HEK293T (cell line): Measurements from ENCODE around the gene SRD5A1.

ENCODE experiments used
- CTCF ChIA-PET: fragments of 350-600 bp; formaldehyde crosslinking; extraction: SDS; loops from one replicate; lab custom pipeline; 2021; ENCODE audit warnings: antibody characterized with exemption, inconsistent platforms; lab: Yijun Ruan, JAX
- POLR2A ChIA-PET: fragments of 350-600 bp; formaldehyde crosslinking; extraction: SDS; loops from one replicate; lab custom pipeline; 2020; ENCODE audit warnings: antibody characterized with exemption, inconsistent platforms; lab: Yijun Ruan, JAX
- DNase-seq: peaks from one replicate; pipeline ENCODE4 v3.0.0; 2012; ENCODE audit warnings: mixed read lengths; ENCODE audit errors: extremely low spot score
- ARNT ChIP-seq: fragments of 450-650 bp; IDR thresholded peaks from 2 replicates; pipeline ENCODE4 v1.6.1; 2017; ENCODE audit warnings: mild to moderate bottlenecking
- BHLHE40 ChIP-seq: fragments of 450-650 bp; IDR thresholded peaks from 2 replicates; pipeline ENCODE4 v1.6.1; 2016; ENCODE audit warnings: mild to moderate bottlenecking, moderate library complexity, borderline replicate concordance
- CTBP1 ChIP-seq: fragments of 450-650 bp; IDR thresholded peaks from 2 replicates; pipeline ENCODE4 v1.6.1; 2016; ENCODE audit warnings: borderline replicate concordance
- ELF4 ChIP-seq: fragments of 450-650 bp; IDR thresholded peaks from 2 replicates; pipeline ENCODE4 v1.6.1; 2017; ENCODE audit warnings: antibody characterized with exemption
- FOXA1 ChIP-seq: fragments of 450-650 bp; IDR thresholded peaks from 2 replicates; pipeline ENCODE4 v1.6.1; 2016; ENCODE audit warnings: mild to moderate bottlenecking
- FOXK2 ChIP-seq: fragments of 450-650 bp; IDR thresholded peaks from 2 replicates; pipeline ENCODE4 v1.6.1; 2016; ENCODE audit warnings: mild to moderate bottlenecking
- FOXM1 ChIP-seq: fragments of 450-650 bp; IDR thresholded peaks from 2 replicates; pipeline ENCODE4 v1.6.1; 2017; ENCODE audit warnings: mild to moderate bottlenecking, borderline replicate concordance
- HDGF ChIP-seq: fragments of 450-650 bp; IDR thresholded peaks from 2 replicates; pipeline ENCODE4 v1.6.1; 2017; ENCODE audit warnings: antibody characterized with exemption, borderline replicate concordance
- L3MBTL2 ChIP-seq: fragments of 450-650 bp; conservative IDR thresholded peaks from 2 replicates; pipeline ENCODE4 v1.6.1; 2016; ENCODE audit warnings: mild to moderate bottlenecking
- LEF1 ChIP-seq: fragments of 450-650 bp; IDR thresholded peaks from 2 replicates; pipeline ENCODE4 v1.6.1; 2017; ENCODE audit warnings: mild to moderate bottlenecking, borderline replicate concordance
- NFRKB ChIP-seq: fragments of 450-650 bp; IDR thresholded peaks from 2 replicates; pipeline ENCODE4 v1.6.1; 2016; ENCODE audit warnings: mild to moderate bottlenecking, moderate library complexity
- PKNOX1 ChIP-seq: fragments of 450-650 bp; IDR thresholded peaks from 2 replicates; pipeline ENCODE4 v1.6.1; 2016
- SP1 ChIP-seq: fragments of 450-650 bp; IDR thresholded peaks from 2 replicates; pipeline ENCODE4 v1.6.1; 2017
- SUZ12 ChIP-seq: fragments of 450-650 bp; IDR thresholded peaks from 2 replicates; pipeline ENCODE4 v1.6.1; 2016; ENCODE audit warnings: mild to moderate bottlenecking
- TARDBP ChIP-seq: fragments of 450-650 bp; IDR thresholded peaks from 2 replicates; pipeline ENCODE4 v1.6.1; 2016
- ZNF384 ChIP-seq: fragments of 450-650 bp; IDR thresholded peaks from 2 replicates; pipeline ENCODE4 v1.6.1; 2016

Gene SRD5A1

GRCh38 chr5:6594066-6594465, 39.2 kb upstream of the SRD5A1 start:
- TF ChIP-seq L3MBTL2 (no peak), FOXK2 (no peak), SUZ12 (no peak), PKNOX1 (no peak), ELF4 (no peak), HDGF (no peak), SP1 (no peak), BHLHE40 (no peak), NFRKB (no peak), TARDBP (no peak), CTBP1 (no peak), ZNF384 (no peak), FOXA1 (no peak), FOXM1 (no peak), LEF1 (no peak), ARNT (no peak)
- POLR2A ChIA-PET, result no interaction called here
- DNase-seq, result no peak
- CTCF ChIA-PET, result no interaction called here

- CTCF ChIA-PET, result no interaction called here
- POLR2A ChIA-PET, result no interaction called here
- TF ChIP-seq FOXM1 (no peak), SP1 (no peak), FOXK2 (no peak), LEF1 (no peak), ELF4 (no peak), NFRKB (no peak), BHLHE40 (no peak), L3MBTL2 (no peak), CTBP1 (no peak), HDGF (no peak), ARNT (no peak), PKNOX1 (no peak), TARDBP (no peak), SUZ12 (no peak), ZNF384 (no peak), FOXA1 (no peak)
- DNase-seq, result no peak
Measured at GRCh38 chr5:6595405-6595804, 37.8 kb upstream of the SRD5A1 start.

GRCh38 chr5:6596388-6596787, 36.9 kb upstream of the SRD5A1 start:
- no peak for DNase-seq
- ChIA-PET POLR2A (no interaction called here), CTCF (no interaction called here)
- TF ChIP-seq L3MBTL2 (no peak), FOXA1 (no peak), ELF4 (no peak), CTBP1 (no peak), HDGF (no peak), TARDBP (no peak), FOXM1 (no peak), LEF1 (no peak), SUZ12 (no peak), ZNF384 (no peak), NFRKB (no peak), BHLHE40 (no peak), FOXK2 (no peak)

GRCh38 chr5:6597557-6597956, 35.7 kb upstream of the SRD5A1 start:
- ChIA-PET CTCF (no interaction called here), POLR2A (no interaction called here)
- TF ChIP-seq SUZ12 (no peak), LEF1 (no peak), HDGF (no peak), BHLHE40 (no peak), ZNF384 (no peak), L3MBTL2 (no peak), FOXK2 (no peak), FOXM1 (no peak), ARNT (no peak), CTBP1 (no peak), NFRKB (no peak)
- DNase-seq, result no peak

- CTCF ChIA-PET, result no interaction called here
- DNase-seq, result no peak
- TF ChIP-seq HDGF, result no peak
- TF ChIP-seq SP1, result no peak
- no peak for TF ChIP-seq ELF4
- no peak for TF ChIP-seq PKNOX1
- no peak for TF ChIP-seq FOXK2
- no peak for TF ChIP-seq CTBP1
- TF ChIP-seq SUZ12, result no peak
- no peak for TF ChIP-seq NFRKB
- TF ChIP-seq FOXA1, result no peak
- TF ChIP-seq LEF1, result no peak
- no peak for TF ChIP-seq ARNT
- no peak for TF ChIP-seq ZNF384
- no peak for TF ChIP-seq FOXM1
- TF ChIP-seq L3MBTL2, result no peak
- TF ChIP-seq BHLHE40, result no peak
- no peak for TF ChIP-seq TARDBP
- POLR2A ChIA-PET, result interaction anchor here (0.6 kb wide), 1 partner anchor 11 kb away, joined by 3 read pairs; no protein-coding TSS in a partner anchor
Measured at GRCh38 chr5:6598351-6598900, 34.8 kb upstream of the SRD5A1 start.

GRCh38 chr5:6599739-6600138, 33.5 kb upstream of the SRD5A1 start:
- CTCF ChIA-PET, result no interaction called here
- no peak for DNase-seq
- TF ChIP-seq NFRKB (no peak), ELF4 (no peak), ZNF384 (no peak), CTBP1 (no peak), BHLHE40 (no peak), SUZ12 (no peak), PKNOX1 (no peak), FOXM1 (no peak), SP1 (no peak), L3MBTL2 (no peak), ARNT (no peak), LEF1 (no peak), HDGF (no peak), FOXA1 (no peak), FOXK2 (no peak), TARDBP (no peak)
- POLR2A ChIA-PET, result no interaction called here
